B cell (primary cell): ENCODE measurements around the gene DKKL1. TPM values are rescaled to one million over a fixed set of nuclear protein-coding genes. Genes with fewer than 3 reads are reported as not detected.

Experiments used
- ATAC-seq: fragments of 200-7000 bp; cut with Tn5 transposase; one replicate; pipeline ENCODE4 v1.10.0; 2021; ENCODE audit warnings: low read depth, mild to moderate bottlenecking, moderate number of reproducible peaks, moderate library complexity
- CTCF ChIA-PET: fragments of 350-600 bp; sonication (Branson Sonifier 250); formaldehyde crosslinking; loops from one replicate; lab custom pipeline; 2021; ENCODE audit warnings: antibody characterized with exemption, inconsistent platforms; lab: Charles Lee
- POLR2A ChIA-PET: fragments of 350-600 bp; sonication (Branson Sonifier 250); formaldehyde crosslinking; loops from one replicate; lab custom pipeline; 2021; ENCODE audit warnings: antibody characterized with exemption; lab: Charles Lee
- DNase-seq: peaks from one replicate; pipeline ENCODE4 v3.0.0; 2013
- H2AFZ ChIP-seq: 2 replicates; pipeline ENCODE4 v1.6.1; 2012; ENCODE audit warnings: mild to moderate bottlenecking, low read depth, low read length; ENCODE audit not compliant: insufficient read depth, poor library complexity, severe bottlenecking
- H3K27ac ChIP-seq, 2 donors: 1 replicate in 1 of 2; 2 replicates in 1 of 2; pipeline ENCODE4 v1.5.1; 2012 to 2013; ENCODE audit warnings: low read length in 2 of 2, mild to moderate bottlenecking in 2 of 2, moderate library complexity in 1 of 2
- H3K27me3 ChIP-seq, 4 experiments: fragments of 200-600 bp in 1 of 4; sonication (generic) in 1 of 4; replicated peaks in 1 of 4; 1 replicate in 2 of 4; 2 replicates in 2 of 4; pipeline versions ENCODE4 v1.6.1 to v1.7.0; 2013 to 2016; ENCODE audit warnings: low read length in 3 of 4, mild to moderate bottlenecking in 2 of 4, mixed read lengths in 1 of 4, moderate library complexity in 1 of 4; ENCODE audit not compliant: insufficient read depth in 4 of 4, control insufficient read depth in 3 of 4; ENCODE audit errors: control extremely low read depth in 1 of 4
- H3K36me3 ChIP-seq, 2 experiments: replicated peaks in 1 of 2; 1 replicate in 1 of 2; 2 replicates in 1 of 2; pipeline versions ENCODE4 v1.6.1 to v1.7.1; 2013; ENCODE audit warnings: low read length in 1 of 2; ENCODE audit not compliant: insufficient read depth in 2 of 2, control insufficient read depth in 1 of 2; ENCODE audit errors: control extremely low read depth in 1 of 2, extremely low read depth in 1 of 2
- H3K4me1 ChIP-seq, 2 donors: fragments of 200-600 bp in 1 of 2; sonication (generic) in 1 of 2; 1 replicate in 1 of 2; 2 replicates in 1 of 2; pipeline versions ENCODE4 v1.5.1 to v1.6.1; 2013 to 2017; ENCODE audit warnings: low read length in 2 of 2; ENCODE audit not compliant: control insufficient read depth in 2 of 2, insufficient read depth in 2 of 2
- H3K4me2 ChIP-seq: replicated peaks from 2 replicates; pipeline ENCODE3; 2012; ENCODE audit warnings: mild to moderate bottlenecking, low read depth, low read length; ENCODE audit not compliant: poor library complexity, severe bottlenecking
- H3K4me3 ChIP-seq, 5 experiments: fragments of 200-600 bp in 1 of 5; sonication (generic) in 1 of 5; 1 replicate in 3 of 5; 2 replicates in 2 of 5; pipeline versions ENCODE4 v1.5.1 to v1.7.0; 2011 to 2016; ENCODE audit warnings: low read length in 4 of 5, mild to moderate bottlenecking in 4 of 5, low read depth in 2 of 5, control low read depth in 1 of 5, moderate library complexity in 1 of 5; ENCODE audit not compliant: insufficient read depth in 1 of 5; ENCODE audit errors: control extremely low read depth in 1 of 5, extremely low read depth in 1 of 5
- H3K79me2 ChIP-seq: fragments of 200-600 bp; sonication (generic); one replicate; pipeline ENCODE4 v1.6.0; 2016; ENCODE audit warnings: low read length; ENCODE audit not compliant: control insufficient read depth, insufficient read depth
- H3K9ac ChIP-seq: fragments of 200-600 bp; sonication (generic); 2 replicates; pipeline ENCODE4 v1.6.1; 2017; ENCODE audit warnings: mild to moderate bottlenecking, low read length, moderate library complexity
- H3K9me3 ChIP-seq, 3 donors: one replicate each; pipeline versions ENCODE4 v1.6.1 to v1.7.1; 2013; ENCODE audit warnings: low read length in 2 of 3; ENCODE audit not compliant: control insufficient read depth in 2 of 3, insufficient read depth in 1 of 3; ENCODE audit errors: control extremely low read depth in 1 of 3
- H4K20me1 ChIP-seq: 2 replicates; pipeline ENCODE4 v1.6.0; 2012; ENCODE audit warnings: mild to moderate bottlenecking, low read length; ENCODE audit not compliant: insufficient read depth, control insufficient read depth, poor library complexity, severe bottlenecking
- H3K27ac Mint-ChIP-seq: one replicate; pipeline ENCODE4 v1.8.0; 2021; ENCODE audit warnings: mixed read lengths
- H3K27me3 Mint-ChIP-seq: one replicate; pipeline ENCODE4 v1.8.0; 2021; ENCODE audit warnings: mixed read lengths
- H3K4me1 Mint-ChIP-seq: one replicate; pipeline ENCODE4 v1.8.0; 2021; ENCODE audit warnings: mixed read lengths
- H3K4me3 Mint-ChIP-seq: one replicate; pipeline ENCODE4 v1.8.0; 2021; ENCODE audit warnings: mixed read lengths
- H3K9me3 Mint-ChIP-seq: one replicate; pipeline ENCODE4 v1.8.0; 2022; ENCODE audit warnings: mixed read lengths; ENCODE audit not compliant: insufficient read depth
- EZH2 ChIP-seq: IDR thresholded peaks from 2 replicates; pipeline ENCODE4 v1.6.1; 2012; ENCODE audit warnings: borderline replicate concordance, low read depth, mild to moderate bottlenecking, moderate library complexity, low read length; ENCODE audit not compliant: insufficient read depth, poor library complexity, severe bottlenecking
- WGBS: methylation state at CpG from one replicate; pipeline ENCODE4 v1.1.5; 2013; ENCODE audit warnings: missing lambda C conversion rate; ENCODE audit not compliant: insufficient coverage; 5-methylcytosine and 5-hydroxymethylcytosine counted together
- intact Hi-C: fragments of 100-400 bp; cut with micrococcal nuclease; formaldehyde crosslinking; loops from one replicate; pipeline ENCODE4 v1.10.0; 2022
- polyA plus RNA-seq: library from polyadenylated mRNA; depleted of rRNA; stranded (reverse); fragments of >200 nt; gene quantifications from 2 replicates; pipeline ENCODE4 v1.2.3, GENCODE V29; 2012
- total RNA-seq, 2 donors: library from RNA; stranded (reverse); fragments of 120-200 nt in 1 of 2; gene quantifications; 1 replicate in 1 of 2; 2 replicates in 1 of 2; pipeline versions ENCODE4 v1.2.3 to v1.2.4, GENCODE V29; 2013 to 2022
- TF ChIP-seq, protein P1 (sequence below): fragments of 200-600 bp; IDR thresholded peaks from one replicate; pipeline ENCODE4 v1.8.0; 2022; ENCODE audit warnings: antibody characterized with exemption, mild to moderate bottlenecking

The DKKL1 gene
- total and polyA plus RNA-seq, 2 donors (not counting 1 experiment from before 2014, with no cell fraction given) = 1.2 to 1.6 TPM

DNA sequence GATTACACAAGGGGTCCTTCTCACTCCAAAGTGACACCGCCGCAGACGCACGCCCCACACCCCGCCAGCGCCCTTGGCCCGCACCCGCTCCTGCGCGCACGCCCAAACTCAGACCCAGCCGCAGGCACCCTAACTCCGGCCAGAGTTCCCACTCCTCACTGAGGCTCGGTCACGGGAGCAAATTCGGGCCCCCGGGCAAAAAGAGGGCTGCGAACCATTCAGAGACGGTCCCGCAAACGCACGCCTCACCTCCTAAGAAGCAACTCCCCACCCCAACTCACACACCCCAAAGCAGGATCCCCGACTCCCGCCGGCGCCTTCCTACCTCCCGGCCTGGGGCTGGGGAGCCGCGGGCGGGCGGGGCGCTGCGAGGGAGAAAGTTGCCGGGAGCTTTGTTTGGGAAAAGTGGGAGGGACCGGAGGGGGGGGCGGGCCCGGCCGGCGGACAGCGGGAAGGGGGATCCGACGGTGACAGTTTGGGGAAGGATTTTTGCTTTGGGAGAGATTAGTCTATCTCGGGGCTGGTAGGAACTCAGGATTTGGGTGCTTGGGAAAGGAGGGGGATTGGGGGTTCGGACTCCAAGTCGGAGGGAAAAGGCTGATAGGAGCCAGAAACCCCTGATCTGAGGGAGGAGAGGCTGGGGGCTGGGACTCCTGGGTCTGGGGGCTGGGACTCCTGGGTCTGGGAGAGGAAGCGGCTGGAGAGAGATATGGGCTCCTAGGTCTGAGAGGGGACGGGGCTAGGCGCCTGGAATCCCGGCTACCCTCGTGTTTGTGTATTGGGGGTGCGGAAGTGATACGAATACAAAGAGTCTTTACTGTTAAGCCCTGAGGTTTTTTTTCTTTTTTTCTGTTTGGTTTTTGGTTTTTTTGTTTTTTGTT lies 1.4 kb upstream of the DKKL1 start, which contains the start of gene TEAD2:
TSS of gene TEAD2 (minus strand) at position 369 of the 881 bp plus-strand sequence. CDS start 2,341 bp downstream, outside the sequence.
- Histone ChIP-seq H3K9me3 (peaks cover 0 to 8% (median 4%) of the 10 kb centered on the region in 3 donors), H3K4me1 (peaks cover 51 to 62% of the 10 kb centered on the region in 2 donors), H3K4me3 (peak within 1 kb of the TSS in 4 of 5 experiments; percentile 45 to 83 (median 58)), H3K9ac (peak within 1 kb of the TSS; percentile 65), H2AFZ (peak within 1 kb of the TSS; percentile 77), H3K27ac (peak within 1 kb of the TSS; percentile 57 to 70), H3K27me3 (peaks cover 0 to 10% (median 3%) of the 10 kb centered on the region in 4 experiments), H3K4me2 (peak within 1 kb of the TSS; percentile 98), H3K36me3 (no peaks in the 10 kb centered on the region), H3K79me2 (no peaks in the 10 kb centered on the region), H4K20me1 (no peaks in the 10 kb centered on the region)
- TF ChIP-seq, protein P1, sequence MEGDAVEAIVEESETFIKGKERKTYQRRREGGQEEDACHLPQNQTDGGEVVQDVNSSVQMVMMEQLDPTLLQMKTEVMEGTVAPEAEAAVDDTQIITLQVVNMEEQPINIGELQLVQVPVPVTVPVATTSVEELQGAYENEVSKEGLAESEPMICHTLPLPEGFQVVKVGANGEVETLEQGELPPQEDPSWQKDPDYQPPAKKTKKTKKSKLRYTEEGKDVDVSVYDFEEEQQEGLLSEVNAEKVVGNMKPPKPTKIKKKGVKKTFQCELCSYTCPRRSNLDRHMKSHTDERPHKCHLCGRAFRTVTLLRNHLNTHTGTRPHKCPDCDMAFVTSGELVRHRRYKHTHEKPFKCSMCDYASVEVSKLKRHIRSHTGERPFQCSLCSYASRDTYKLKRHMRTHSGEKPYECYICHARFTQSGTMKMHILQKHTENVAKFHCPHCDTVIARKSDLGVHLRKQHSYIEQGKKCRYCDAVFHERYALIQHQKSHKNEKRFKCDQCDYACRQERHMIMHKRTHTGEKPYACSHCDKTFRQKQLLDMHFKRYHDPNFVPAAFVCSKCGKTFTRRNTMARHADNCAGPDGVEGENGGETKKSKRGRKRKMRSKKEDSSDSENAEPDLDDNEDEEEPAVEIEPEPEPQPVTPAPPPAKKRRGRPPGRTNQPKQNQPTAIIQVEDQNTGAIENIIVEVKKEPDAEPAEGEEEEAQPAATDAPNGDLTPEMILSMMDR = no peak
- no peak for TF ChIP-seq EZH2
- ATAC-seq (no peak), DNase-seq (peak; percentile 63)
- no peaks in the 10 kb centered on the region for H3K27me3 Mint-ChIP-seq
- no peak within 1 kb of the TSS for H3K4me3 Mint-ChIP-seq
- ChIA-PET CTCF (interaction anchor here (0.6 to 1.1 kb wide), 5 partner anchors 29 to 87 kb away, joined by 3 to 4 read pairs (median 3); no protein-coding TSS in a partner anchor), POLR2A (interaction anchor here (0.9 to 2.7 kb wide), 5 partner anchors 9 to 29 kb away, joined by 3 to 11 read pairs (median 5); partner anchors contain the start of gene CD37)
- H3K27ac Mint-ChIP-seq = peak within 1 kb of the TSS; percentile 84
- intact Hi-C loops = loop anchor here (5.0 kb wide), 1 partner anchor 35 kb away; the partner anchor contains the start of gene SLC6A16
- WGBS = 2% methylated on average over 50 of the region's 52 CpGs
- H3K9me3 Mint-ChIP-seq = no peaks in the 10 kb centered on the region
- peaks cover 44% of the 10 kb centered on the region for H3K4me1 Mint-ChIP-seq
